NCI-H1048 (cell line): ENCODE measurements around the gene CCDC171.
A peak's percentile ranks its signal among the peaks of the same experiment; 100 is the strongest.

Experiments used
- DNase-seq: peaks from one replicate; lab custom pipeline; 2025; lab: John Stamatoyannopoulos, UW

CCDC171 gene

DNA sequence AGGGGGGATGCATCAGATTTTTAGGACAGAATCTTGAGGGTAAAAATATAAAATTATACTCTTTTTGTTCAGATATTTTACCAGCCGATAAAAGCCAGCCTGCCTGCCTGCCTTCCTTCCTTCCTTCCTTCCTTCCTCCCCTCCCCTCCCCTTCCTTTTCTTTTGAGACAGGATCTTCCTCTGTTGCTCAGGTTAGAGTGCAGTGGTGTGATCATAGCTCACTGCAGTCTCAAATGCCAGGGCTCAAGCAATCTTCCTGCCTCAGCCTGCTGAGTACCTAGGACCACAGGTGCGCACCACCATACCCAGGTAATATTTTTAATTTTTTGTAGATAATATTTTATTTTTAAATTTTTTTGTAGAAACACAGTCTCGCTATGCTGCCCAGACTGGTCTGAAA, 330.0 kb downstream of the CCDC171 start:
- DNase-seq, result no peak

DNA sequence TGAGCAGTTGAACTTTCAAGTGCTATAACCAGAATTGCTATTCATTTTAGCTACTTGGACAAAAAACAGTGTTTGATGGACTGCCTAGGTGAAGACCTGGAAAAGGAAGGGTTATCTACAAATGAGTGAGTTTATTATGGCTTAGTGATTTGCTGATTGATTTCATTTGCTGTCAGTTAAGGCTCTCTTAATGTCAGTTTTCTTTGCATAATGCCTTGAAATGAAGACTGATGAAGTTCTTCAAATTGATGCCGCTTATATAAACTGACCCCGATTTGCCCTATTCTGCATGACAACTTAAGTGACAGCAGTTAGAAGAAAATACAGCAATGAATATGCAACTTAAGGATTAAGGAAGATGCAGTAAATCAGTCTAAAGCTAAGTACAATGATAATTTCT, 332.6 kb downstream of the CCDC171 start:
- DNase-seq, result no peak

DNA sequence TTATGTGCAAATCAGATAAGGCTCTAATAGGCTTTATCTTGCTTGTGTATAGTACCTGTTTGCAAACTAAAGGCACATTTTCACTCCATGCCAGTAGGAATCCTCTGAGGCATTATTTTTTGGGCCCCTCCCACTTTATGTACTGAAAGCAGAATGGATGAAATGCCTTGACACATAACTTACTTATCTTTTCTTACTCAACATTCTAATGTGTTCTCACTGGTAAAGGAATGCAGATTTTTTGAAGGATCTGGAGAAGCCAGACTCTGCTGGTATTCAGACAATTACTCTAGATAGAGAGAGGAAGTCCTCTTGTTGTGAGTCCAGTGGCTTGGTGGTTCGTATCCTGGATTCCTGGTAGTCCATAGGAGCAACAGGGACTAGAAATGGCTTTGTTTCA, 336.7 kb downstream of the CCDC171 start:
- no peak for DNase-seq

DNA sequence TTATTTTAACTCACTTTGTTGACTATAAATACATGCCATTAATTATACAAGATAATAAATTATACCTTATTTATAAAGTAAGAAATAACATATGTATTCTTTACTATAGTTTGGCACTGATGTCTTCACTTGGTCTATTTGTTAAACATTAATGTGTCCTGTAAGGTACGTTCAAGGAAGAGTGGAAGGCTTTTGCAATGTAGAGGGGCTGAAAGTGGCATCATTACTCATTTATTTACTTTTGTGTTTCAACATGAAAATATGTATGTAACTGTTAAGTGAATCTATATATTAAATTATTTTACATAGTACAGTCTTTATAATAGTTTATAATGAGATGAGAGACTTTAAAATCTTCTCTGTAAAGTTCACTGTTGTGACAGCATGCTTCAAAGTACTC, 348.7 kb downstream of the CCDC171 start:
- no peak for DNase-seq

DNA sequence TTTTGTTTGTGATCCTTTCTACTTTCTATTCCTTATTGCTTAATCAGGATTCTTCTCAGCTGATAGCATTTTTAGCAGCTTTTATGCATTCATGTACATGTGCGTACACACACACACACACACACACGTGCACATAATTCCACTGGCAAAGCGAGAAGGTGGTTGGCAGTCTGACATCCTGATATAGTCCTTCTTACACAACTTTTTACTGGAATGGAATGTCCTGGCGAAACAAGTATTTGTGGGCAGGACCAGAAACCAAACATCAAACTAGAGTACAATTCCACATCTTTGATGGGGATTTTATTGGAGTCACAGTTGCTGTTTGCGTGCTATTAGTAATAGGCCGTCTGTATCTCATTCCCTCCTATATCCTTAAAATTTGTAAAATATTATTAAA, 356.5 kb downstream of the CCDC171 start:
- DNase-seq, result no peak

DNA sequence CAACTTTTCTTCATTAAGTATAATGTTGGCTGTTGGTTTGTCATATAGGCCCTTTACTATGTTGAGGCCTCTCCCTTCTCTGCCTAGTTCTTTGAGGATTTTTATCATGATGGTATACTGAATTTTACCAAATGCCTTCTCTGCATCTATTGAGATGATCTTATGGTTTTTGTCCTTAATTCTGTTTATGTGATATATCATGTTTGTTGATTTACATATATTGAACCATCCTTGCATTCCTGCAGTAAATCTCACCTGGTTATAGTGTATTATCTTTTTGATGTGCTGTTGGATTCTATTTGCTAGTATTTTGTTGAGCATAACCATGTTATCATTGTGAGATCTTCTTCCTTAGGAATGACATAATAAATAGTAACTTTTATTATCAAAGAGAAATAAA, 362.9 kb downstream of the CCDC171 start:
- no peak for DNase-seq

DNA sequence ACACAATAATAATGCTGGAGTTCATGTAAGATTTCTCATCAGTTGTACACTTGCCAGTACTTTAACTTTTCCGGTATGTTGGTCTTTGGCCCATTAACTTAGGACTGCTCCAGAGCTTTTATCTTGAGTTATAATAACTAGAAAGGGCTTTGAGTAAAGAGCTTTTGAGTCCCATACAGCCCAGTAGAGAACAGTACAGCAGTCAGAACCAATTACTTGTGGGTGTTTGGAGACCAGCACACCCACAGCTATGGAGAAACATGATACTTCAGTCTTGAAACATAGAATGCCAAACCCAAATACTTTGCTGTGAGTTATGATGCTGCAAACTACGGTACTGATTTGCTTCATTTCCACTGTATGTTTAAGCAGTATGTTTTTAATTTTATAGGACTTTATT, 374.3 kb downstream of the CCDC171 start:
- no peak for DNase-seq

DNA sequence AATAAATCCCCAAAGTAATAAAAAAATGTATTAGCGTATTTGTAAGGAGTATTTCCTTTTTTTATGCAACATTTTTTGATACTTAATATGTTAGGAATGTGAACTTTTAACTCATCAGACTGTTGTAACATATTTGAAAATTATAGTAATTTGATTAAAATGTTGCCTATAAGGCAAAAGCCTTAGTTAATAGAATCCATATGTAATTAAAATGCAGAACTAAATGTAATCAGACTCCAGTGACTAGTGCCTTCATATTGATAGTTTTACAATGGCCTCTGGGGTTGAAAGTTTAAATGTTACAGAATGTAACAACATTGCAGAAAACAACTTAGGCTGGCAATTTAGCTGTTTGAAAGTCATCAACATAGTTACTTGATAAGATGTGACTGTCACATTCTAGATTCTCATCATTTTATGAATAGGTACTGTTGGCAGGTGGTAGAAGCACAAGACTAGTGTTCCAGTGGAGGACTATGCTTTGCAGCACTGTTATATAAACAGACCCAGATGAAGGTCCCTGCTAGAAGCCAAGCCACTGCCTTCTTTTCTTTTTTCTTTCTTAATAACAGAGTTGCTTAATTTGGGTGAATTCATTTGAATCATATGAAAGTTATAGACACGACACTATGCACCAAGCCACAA, 382.9 kb downstream of the CCDC171 start:
- DNase-seq, result no peak

DNA sequence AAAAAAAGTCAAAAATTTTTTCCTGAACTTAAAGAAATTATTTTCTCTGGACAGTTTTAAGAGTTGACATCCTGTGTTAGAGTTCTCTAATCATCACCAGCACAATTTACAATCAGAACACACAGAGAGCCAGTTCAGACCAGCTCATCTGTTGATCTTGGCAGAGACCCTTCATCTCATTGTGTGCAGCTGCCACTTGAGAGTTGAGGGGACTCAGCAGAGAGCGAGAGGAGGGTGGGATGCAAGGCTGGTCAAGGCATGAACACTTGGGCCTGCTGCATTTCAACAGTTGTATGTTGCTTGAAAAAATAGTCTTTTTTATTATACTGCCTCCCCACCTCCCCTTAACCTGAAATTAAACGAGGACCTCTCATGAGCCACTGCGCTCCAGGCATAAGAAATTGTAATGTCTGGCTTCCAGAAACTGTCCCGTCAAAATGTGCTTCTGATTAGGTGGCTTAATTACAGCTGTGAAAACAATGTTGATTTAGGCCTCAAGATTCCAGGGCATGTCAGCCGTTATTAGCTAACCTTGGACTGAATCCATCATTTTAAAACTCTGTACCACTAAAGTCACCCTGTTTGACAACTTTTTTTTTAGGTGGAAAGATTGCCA, 383.6 kb downstream of the CCDC171 start:
- peak; percentile 7 for DNase-seq

DNA sequence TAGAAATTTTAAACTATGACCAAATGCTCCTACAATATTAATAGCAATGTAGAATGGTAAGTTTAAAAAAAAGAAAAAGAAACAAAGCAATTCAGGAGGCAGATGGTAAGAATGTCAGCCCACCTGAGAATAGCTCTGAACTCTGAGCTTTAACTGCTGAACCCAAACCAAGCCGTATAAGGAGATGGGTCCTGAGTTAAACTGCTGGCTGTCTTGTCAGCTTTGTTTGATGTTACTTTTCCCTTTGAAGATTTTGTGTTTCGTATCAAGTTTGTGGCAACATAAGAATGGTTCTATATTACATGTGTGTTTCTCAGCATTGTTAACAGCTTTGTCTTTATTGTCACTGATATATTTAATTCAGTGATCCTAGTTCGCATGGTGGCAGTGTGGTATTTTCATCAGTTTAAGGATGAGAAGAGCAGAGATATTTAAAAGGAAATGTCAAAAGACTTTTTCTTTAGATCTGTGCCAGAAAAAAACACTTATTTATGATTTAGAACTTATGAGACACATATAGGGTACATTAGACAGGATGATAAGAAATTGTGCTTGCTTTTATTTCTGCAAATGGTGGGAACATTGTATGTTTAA, 390.1 kb downstream of the CCDC171 start:
- no peak for DNase-seq

DNA sequence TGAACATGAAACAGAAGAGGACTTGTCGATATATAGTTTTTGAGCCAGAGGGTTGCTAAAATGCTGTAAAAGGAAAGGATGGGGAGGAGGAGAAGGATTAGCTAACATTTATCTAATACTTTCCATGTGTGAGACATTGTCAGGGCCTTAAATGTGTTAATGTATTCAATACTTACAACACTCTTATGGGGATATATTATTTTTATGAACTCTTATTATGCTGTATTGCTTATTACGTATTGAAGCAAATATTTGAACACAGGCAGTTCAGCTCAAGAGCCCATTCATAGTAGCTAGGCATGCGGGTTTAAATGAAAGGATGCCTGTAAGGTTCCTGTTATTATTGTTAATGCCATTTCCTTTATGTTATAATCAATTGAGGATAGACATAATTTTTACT, 391.5 kb downstream of the CCDC171 start:
- DNase-seq, result no peak

DNA sequence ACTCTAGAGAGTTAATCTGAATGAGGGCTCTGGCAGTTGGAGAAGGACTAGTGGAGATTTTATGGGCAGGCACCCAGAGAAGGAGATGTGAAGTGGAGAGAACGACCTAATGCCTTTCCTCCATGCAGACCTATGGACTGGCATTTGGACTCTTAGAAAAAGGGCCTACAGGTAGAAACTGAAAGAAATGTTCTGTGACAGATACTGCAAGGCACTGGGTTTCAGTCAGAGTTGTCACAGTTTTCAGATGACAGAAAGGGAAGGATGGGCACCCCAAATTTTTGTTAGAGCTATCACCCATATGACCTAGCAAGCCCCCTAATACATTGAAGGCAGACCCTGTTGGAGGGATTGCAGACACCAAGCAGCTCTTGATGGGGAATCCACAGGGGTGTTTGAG, 406.8 kb downstream of the CCDC171 start:
- DNase-seq, result no peak

DNA sequence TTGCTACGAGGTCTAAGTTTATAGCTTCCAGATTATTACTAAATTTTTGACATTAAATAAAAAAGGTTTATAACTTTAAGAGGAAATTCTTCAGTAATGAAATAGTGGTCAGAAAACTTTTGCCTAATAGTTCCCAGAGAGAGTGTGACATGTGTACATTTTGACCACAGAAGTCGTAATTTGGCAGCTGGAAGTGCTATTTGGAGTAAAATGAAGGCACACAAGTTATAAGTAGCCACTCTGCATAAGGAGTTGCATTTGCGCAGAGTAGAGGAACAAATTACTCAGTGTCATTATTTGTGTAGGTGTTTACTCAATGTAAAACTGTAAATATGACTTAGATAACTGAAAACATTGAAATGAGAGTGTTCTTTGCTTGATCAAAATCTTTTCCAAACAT, 408.4 kb downstream of the CCDC171 start:
- no peak for DNase-seq

DNA sequence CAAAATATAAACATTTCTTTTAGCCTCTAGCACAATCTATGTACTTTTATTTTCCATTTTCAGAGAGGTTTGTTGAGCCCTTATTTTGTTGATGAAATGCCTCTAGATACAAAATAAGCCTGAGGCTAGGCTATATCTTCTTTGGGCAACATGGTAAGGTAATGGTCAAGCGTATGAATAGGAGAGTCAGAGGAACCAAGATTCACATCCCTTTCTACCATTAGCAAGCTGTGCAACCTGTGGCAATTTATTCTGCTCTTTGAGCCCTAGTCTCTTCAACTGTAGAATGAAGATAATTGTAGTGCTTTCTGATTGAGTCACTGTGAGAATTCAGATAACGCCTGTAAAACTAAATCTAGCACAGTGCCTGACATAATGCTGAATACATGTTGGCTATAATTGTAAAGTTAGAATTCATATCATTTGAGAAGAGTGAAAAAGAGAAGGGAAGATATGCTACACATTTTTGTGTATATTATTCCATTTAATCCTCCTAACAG, 412.5 kb downstream of the CCDC171 start:
- no peak for DNase-seq

DNA sequence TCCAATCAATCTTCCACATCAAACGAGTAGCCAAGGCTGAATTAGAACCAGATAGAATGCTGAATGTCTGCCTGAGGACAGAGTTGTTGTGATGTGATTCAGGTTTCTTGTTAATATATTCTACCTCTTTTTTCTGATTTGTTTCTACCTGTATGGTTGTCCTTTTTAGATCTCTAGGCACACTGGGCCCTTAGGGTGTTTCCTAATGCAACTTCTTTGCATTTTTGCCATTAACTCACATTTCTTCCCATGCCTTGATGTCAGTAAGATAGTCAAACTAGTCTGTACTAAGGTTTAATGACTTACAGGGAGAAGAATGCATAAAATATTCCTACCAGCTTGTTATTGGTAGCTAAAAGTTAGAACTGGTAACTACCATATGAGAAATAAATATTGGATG, 413.6 kb downstream of the CCDC171 start:
- no peak for DNase-seq

DNA sequence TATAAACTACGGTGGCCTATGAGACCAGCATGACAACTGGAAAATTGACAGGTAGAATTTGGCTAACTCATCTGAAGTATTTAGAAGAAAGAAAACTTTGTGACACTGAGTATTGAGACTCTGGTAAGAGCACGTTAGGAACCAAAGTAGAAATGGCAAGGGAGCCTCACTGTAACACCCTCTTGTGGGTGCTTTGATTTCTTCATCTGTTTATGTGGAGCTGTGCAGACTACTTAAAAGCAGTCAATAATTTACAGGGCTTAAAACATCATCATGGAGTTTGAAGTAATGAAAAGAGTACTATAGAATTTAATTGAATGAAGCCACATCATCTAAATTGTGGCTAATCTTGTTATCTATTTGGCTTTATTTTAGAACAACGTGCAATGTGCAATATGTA, 414.2 kb downstream of the CCDC171 start:
- DNase-seq, result no peak

DNA sequence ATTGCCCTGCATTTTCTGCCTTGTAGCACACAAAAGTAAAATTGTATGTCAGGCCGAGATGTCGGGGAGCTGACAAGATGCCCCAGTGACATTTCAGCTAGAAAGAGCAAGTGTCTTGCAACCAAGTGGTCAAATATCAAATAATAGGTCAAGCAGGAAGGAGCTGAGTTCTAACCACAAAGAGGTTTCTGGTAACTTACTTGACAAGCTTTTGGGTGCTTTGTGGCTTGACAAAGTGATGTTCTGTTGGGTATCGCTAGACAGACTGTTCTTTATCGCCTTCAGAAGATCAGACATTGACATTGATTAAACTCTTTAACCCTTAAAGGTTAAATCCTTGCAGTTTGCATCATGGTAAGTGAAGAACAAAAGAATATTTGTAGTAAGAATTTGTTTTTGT, 419.9 kb downstream of the CCDC171 start:
- no peak for DNase-seq

DNA sequence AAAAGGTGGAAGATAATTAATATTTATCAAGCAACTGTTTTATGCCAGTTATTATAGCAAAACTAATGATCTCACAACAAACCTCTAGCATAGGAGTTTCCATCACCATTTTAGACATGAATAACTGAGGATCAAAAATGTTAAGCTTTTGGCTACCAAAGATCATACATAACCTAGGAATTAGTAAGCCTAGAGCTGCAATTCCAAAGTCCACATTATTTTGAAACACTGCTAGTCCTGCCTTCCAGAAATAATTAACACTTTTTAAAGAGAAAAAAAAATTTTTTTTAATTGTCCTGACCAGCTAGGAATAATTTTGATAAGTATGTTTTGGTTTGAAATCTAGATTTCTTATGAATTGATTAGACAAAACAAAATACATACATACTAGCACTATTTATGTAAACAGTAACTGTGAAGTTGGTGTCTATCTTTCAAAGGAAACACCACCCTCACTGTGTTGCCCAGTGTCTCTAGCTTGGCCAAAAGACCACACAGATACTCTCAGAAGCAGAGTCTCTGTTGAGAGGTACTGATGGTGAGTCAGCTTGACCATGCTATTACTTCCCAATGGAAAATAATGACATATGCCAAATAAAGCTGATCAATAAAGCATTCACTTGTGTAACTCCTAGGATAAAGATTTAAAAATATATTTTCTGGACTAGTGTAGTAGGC, 422.4 kb downstream of the CCDC171 start:
- DNase-seq, result no peak

DNA sequence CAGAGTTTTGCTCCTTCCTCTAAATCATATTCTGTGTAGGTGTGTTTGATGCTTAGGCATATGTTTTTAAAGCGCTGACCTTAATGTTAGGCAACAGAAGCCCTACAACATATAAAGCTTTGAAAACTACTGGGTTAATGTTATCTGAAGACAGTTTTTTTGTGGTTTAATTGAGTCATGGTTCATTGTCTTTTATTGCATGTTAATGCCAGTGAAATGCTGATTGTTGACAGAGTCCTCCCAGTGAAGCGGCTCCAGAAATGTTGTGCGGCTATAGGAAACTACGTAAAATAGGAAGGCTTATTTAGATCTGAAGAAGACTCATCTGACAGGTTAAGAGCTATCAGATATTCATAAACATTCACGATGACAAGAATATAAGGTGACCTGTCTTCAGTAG, 424.6 kb downstream of the CCDC171 start:
- DNase-seq, result no peak

DNA sequence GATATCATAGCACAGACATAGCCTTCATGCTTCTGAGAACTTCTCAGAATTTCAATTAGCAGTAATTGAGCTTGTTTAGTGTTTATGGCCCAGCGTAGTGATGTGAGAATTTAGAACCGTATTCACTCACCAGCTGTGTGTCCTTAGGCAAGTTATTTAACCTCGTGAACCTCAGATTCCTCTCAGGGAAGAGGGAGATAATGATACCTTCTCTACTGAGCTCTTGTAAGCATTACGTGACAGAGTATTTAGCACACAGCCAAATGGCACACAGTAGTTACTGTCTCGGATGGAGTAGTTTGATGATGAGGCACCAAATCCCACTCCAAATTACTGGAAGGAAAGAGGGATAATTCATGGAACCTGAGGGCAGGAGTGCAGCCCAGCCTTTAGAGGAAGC, 429.3 kb downstream of the CCDC171 start:
- no peak for DNase-seq

DNA sequence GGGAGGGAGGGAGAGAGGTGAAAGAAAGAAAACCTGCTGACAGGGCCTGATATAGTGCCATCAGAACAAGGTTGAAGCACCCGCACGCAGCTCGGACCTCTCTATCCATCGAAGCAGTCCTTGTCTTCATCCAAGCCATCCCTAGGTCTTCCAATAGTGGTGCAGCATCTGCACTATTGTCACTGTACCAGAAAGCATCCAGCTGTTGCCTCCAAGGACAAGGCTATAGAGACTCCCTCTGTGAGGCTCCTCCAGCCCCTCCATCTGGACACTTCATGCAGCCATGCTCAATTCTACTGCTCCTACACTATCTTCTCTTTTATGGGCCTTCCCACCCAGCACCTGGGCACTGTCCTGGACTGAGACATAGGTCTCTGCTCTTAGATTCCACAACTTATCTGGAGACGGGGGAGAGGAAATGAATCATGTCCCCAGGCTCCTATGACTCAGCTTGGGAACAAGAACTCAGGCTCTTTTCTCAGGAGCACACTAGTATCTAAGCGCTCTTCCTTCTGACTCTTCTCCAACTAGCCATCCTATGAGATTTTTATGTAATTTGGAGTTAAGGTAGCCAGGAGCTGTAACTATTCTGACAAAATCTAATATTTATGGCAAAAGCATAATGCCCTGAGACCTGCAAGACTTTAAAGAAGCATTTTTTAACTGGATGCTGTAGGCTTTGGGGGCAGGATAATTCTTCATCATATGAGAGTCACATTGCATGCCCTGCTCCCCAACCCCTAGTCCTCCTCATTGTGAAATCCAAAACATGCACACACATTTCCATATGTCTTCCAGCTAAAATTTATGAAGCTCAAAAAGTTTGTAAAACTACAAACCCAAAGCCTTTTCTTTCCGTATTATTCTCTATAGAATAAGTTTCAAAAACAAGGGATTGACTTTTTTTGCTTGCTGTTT, 446.8 kb downstream of the CCDC171 start:
- no peak for DNase-seq

DNA sequence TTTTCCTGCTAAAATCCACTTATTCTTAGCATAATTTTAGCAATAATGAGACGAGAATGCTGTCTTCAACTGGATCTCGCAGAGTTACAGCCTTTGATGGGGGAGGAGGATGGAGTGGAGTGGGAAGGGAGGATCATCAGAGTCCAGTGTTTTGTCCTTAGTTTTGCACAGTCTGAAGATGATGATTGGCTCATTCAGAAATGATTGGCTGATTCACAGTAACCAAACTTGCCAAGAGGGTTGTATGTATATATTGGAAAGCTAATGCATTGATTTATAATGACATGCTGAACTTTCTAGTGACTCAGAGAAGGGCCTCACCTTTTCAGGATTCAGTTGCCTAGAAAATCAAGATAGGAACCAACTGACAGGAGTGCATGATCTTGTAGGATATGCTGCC, 448.0 kb downstream of the CCDC171 start:
- DNase-seq, result no peak
